Stimulated activated CD4-positive, alpha-beta T cell treated with anti-CD3 and anti-CD28 coated beads, Interleukin-12 subunit alpha, Interleukin-12 subunit beta, amount 100 ng/mL, for 24 hours (primary cell): Measurements from ENCODE around the gene DLX6.

Experiments used
- DNase-seq, 2 experiments: peaks; one replicate each; pipeline ENCODE4 v3.0.0-alpha.2; 2020; ENCODE audit warnings: low read depth in 2 of 2

Gene DLX6

GRCh38 chr7:96995406-96996110 lies 9.8 kb upstream of the DLX6 start:
- no peak for DNase-seq

DNA sequence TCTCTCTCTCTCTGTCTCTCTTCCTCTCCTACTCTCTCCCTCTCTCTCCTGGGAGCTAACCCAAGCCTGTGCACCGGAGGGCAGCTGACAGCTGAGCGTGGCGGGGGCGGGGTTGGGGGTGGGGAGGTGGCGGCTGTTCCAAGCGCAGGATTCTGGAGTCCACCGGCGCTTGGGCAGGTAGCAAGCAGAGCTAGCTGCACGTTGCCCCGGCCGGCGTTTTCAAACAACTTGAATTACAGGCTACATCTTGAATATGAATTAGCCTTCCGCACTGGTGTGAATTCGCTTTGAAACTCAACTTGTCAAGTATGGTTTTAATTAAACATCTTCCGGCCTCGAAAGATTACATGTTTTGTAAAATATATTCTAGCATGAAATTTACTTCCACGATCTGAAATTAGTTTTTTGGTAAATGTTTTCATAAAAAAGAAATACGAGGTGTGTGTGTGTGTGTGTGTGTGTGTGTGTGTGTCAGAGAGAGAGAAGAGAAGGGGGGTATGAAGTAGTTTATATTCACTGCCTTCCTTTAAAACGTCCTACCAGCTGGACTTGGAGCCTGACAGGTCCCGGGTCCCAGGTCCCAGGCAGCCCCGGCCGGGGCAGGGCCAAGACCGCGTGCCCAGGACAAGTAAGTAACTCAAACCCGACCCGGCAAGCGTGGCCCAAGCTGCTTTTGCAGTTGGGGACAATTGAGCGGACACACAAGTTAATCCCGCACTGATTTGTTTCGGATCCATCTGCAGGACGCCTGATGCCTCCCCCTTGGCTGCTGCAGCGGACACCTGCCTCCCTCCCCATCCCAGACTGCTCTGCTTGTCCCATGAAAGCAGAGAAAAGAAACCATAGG lies 9.0 kb upstream of the DLX6 start:
- DNase-seq = no peak

GRCh38 chr7:96996958-96997511 lies 8.3 kb upstream of the DLX6 start:
- DNase-seq = no peak

DNA sequence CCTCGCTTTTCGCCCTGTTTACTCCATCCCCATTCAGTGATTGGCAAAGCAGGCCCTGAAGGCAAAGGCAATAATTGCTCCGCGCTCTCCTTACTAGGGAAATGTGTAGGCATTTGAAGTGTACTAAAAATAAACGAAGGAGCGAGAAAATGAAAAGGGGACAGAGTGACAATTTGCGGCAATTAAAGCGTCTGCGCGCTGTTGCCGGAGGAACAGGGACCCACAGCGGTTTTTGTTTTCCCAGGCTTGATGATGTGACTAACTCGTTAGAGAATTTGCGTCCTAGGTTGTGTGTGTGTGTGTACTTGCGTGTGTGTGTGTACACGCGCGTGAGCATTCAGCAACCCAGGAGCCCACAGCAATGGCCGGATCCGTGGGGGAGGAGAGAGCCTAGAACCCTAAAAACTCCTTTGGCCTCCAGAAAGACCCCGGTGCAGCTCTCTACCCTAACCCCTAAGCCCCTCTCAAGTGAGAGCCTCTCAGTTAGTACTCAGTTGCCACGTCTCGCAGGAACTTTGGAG lies 7.8 kb upstream of the DLX6 start:
- DNase-seq = no peak

- no peak for DNase-seq
Measured at GRCh38 chr7:96998333-96998732, 7.0 kb upstream of the DLX6 start.

DNA sequence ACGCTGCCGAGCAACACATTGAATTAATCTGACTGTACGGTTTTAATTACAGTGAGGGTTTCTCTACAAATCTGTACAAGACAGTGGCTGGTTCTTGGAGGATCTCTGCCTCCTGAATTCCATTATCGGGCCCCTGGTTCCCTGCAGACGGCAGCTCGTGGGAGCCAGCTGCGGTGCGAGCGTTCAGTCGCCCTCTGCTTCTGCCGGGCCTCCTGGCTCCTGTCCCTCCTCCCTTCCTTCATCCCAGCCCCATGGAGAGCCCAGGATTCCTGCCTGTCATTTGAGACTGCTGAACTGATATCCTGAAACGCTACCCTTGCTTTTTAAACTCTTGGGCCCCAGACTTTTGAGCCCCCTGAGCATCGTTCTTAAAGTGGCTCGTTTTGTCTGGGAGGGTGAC lies 6.6 kb upstream of the DLX6 start:
- no peak for DNase-seq

- no peak for DNase-seq
Measured at GRCh38 chr7:97001221-97001620, 4.1 kb upstream of the DLX6 start.

DNA sequence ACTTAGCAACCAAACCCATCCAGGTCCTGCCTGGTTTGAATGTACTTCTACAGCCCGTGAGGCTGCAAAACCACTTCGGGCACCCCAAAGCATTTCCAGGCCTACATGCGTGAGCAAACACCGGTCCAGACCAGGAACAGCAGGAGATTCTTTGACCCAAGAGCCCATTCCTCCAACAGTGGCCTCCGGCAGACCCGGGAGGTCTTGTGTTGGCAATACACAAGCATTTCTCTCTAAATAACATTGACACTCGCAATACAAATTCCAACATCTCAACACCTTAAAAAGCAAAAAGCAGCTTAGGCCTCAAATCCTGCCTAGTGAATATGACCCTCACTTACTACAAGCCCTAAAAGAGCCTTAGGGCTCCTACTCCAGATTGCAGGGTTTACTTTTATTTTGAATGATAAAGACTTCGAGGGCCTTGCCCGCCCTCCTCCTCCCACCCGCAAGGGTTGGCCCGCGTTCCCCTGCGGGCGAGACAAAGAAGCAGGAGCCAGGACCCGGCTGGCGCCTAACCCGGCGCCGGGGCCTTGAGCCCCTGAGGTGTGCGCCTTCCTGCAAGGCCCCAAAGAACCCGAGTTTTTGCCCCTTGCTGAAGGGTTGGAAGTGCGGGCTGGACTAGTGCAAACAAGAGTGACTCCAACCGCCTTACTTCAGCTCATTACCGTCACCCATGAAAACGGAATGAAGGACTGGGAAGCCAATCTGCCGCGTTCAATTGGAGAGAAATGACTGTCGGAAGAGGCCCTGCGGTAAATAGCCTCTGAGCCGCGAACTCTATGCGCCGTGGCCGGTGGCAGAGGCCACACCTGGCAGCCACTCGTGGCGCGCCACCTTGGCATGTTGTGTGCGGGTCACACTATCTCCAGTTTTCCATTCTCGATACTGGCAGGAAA lies 3.4 kb upstream of the DLX6 start:
- DNase-seq = no peak

- DNase-seq = no peak
Measured at GRCh38 chr7:97002555-97003261, 2.6 kb upstream of the DLX6 start.

DNA sequence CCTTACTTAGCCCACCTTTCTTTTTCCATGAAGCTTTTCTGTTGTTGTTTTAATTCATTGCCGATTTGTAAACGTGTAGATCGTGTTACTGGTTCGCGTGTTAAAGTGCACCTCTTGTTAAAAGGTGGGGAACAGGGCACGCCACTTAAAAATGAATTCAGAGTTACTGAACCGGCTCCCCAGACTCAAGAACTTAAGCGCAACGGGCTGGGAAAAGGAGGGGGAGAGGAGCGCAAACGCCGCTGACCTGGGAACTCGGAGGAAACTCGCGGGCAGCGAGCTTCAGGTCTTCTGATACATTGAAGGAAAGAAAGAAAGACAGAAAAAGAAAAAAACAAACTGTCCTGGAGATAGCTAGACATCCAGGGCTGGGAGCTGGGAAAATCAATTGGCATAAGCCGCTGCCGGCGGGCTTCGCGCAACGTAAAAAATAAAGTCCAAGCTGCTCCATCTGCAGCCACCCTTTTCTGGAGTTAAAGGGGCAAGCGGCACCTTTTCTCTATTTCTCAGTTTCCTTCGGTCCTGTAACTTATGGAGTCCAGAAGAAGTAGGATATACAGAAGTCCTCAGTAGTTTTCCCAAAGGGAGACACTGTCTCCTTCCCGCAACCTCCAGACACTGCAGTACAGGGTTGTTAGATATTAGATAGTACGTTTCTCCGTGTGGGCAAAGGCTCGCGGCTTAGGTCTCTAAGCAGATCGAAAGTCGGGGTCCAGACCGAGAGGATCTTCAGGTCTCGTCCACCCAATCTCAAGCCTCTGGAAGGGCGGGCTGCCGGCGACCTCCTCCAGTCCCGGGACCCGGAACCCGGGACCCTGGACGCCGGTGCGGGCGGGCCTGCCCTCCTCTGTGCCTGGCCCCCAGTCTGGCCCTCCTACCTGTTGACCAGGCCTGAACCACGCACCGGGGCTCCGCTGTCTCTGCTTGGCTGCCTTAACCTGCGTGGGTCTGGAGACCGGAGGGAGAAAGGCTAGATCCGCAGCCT lies 1.8 kb upstream of the DLX6 start:
- no peak for DNase-seq

GRCh38 chr7:97004247-97005182 lies 838 bp upstream of the DLX6 start:
- no peak for DNase-seq

GRCh38 chr7:97006055-97006815 lies 882 bp downstream of the DLX6 start:
- DNase-seq = peak in 1 of 2 experiments; percentile 26

GRCh38 chr7:97006816-97007582 lies 1.6 kb downstream of the DLX6 start:
- DNase-seq = no peak

GRCh38 chr7:97007583-97007861 lies 2.2 kb downstream of the DLX6 start:
- no peak for DNase-seq

DNA sequence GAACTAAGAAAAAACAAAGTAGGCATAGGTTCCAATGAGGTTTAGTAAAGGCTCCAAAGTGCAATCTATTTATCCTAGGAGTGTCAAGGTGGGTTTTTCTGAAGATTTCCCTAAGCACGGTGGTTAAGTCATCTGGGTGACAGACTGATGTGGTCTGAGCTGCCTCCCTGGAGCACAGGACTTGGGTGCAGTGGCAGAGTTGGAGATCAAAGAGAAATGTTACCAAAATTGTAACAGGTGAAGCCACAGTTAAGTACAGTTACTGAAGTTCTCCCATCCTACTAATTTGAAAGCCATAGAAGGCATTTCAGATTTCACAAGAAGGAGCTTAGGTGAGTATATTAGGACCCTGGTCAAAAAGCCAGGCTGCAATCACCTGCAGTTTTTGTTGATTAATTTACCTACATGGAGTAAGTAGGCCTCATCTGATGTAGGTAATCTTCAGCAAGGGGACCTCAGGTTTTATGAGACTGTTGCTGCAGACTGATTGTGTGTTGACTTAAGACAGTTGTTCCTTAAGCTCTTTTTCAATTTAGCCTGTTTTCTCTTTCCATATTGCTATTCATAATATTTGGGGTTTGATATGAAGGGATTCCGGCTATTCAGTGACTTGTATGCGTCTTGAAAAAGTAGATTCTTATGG lies 3.0 kb downstream of the DLX6 start:
- no peak for DNase-seq

GRCh38 chr7:97009753-97010732 lies 4.7 kb downstream of the DLX6 start:
- no peak for DNase-seq
